Measurements from ENCODE around the gene KIF23. TPM values are rescaled to one million over a fixed set of nuclear protein-coding genes. Genes with fewer than 3 reads are reported as not detected.

The KIF23 gene
- total RNA-seq, 3 donors from 2014 or later: 1.6 to 6.4 (median 2.2) TPM

DNA sequence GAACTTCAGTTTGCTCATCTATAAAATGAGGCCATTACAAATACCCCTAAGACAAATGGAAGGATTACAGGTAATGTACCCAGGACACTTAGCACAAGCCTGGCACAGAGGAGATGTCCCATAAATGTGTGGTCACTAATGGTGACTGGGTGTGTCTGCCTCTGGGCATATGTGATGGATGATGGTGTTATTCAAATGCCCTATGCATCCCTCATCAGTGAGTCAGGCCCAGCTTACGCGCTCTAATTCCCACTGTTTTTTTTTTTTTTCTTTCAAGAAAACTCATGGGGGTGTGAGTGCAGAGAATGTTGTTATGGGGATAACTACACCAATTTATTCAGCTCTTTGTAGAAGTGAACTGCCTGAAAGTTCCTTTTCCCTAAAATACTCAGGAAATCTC lies 23.6 kb upstream of the KIF23 start:
- no peaks in the 10 kb centered on the region for H3K36me3 ChIP-seq
- DNase-seq (ENCODE audit: low spot score in 2 of 2): no peak
- H3K27me3 ChIP-seq: no peaks in the 10 kb centered on the region
- intact Hi-C loops (cut with DNase I; ENCODE audit: low total_unique reads): no loop called here
- H3K9me3 ChIP-seq: no peaks in the 10 kb centered on the region
- H3K4me3 ChIP-seq: no peak overlapping the region
- H3K27ac ChIP-seq: peak overlapping the region; percentile 80 to 82
- H3K4me1 ChIP-seq: peaks cover 0 to 4% of the 10 kb centered on the region in 2 donors
- TF ChIP-seq POLR2A (IDR thresholded peaks at IDR 0.05): no peak
- TF ChIP-seq, protein P1, sequence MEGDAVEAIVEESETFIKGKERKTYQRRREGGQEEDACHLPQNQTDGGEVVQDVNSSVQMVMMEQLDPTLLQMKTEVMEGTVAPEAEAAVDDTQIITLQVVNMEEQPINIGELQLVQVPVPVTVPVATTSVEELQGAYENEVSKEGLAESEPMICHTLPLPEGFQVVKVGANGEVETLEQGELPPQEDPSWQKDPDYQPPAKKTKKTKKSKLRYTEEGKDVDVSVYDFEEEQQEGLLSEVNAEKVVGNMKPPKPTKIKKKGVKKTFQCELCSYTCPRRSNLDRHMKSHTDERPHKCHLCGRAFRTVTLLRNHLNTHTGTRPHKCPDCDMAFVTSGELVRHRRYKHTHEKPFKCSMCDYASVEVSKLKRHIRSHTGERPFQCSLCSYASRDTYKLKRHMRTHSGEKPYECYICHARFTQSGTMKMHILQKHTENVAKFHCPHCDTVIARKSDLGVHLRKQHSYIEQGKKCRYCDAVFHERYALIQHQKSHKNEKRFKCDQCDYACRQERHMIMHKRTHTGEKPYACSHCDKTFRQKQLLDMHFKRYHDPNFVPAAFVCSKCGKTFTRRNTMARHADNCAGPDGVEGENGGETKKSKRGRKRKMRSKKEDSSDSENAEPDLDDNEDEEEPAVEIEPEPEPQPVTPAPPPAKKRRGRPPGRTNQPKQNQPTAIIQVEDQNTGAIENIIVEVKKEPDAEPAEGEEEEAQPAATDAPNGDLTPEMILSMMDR (IDR thresholded peaks at IDR 0.05): no peak
- no peak for TF ChIP-seq POLR2AphosphoS5 (IDR thresholded peaks at IDR 0.05)

DNA sequence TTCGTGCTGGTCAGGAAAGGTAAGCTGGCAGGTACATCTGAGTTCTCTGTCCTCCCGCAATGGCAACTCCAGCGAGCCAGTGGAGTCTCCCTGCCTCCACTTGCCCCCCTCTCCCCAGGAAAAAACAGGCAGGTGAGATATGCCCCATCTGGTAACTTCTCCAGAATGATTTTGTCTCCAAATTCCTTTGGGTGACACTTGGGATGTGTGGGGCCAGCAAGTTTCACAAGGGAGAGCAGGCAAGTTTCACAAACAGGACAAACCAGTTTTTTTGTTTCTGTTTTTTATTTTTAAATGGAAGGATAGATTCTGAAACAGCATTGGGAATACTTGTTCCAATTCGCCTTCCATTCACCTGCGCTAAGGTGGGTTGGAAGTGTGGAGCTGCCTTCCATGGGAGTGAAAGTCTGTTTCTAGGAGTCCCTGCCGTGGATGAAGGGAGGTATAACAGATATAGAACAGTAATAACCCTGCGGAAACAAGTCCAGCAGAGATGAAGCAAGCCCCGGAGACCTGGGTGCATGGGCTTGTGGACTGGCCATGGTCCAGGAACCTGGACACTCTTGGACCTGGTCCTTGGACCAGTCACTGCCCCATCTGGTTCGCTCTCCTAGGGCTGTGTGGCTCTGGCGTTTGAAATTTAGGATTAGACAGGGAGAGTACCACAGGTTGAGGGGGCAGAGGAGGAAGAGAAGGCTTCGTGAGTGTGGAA lies 22.9 kb upstream of the KIF23 start:
- TF ChIP-seq, protein P1 (IDR thresholded peaks at IDR 0.05): no peak
- TF ChIP-seq POLR2AphosphoS5 (IDR thresholded peaks at IDR 0.05) (no peak), POLR2A (IDR thresholded peaks at IDR 0.05) (no peak)
- Histone ChIP-seq H3K9me3 (no peaks in the 10 kb centered on the region), H3K4me1 (peaks cover 0 to 4% of the 10 kb centered on the region in 2 donors), H3K27me3 (no peaks in the 10 kb centered on the region), H3K4me3 (peak overlapping the region in 2 of 3 donors; percentile 3 to 30), H3K27ac (peak overlapping the region; percentile 80 to 82), H3K36me3 (no peaks in the 10 kb centered on the region)
- intact Hi-C loops (cut with DNase I; ENCODE audit: low total_unique reads): no loop called here
- peak in 1 of 2 donors; percentile 44 for DNase-seq (ENCODE audit: low spot score in 2 of 2)

DNA sequence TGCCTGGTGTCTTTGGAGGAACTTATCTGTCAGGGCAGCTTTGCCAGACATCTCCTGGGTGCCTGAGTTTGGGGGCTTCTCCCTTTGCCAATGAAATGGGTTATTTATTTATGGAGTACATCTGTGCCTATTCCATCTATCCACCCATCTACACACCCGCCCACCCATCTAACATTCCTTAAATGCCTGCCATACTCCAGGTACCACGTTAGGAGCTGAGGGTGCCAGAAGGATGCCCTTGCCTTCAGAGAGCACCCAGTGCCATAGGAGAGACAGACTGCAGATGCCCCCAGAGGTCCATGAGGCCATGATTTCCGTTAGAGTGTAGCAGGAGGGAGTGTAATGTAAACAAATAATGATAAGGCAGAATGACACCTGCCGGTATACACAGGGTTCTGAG lies 21.8 kb upstream of the KIF23 start:
- H3K4me3 ChIP-seq: no peak overlapping the region
- no peak overlapping the region for H3K27ac ChIP-seq
- intact Hi-C loops (cut with DNase I; ENCODE audit: low total_unique reads): no loop called here
- peaks cover 0 to 4% of the 10 kb centered on the region in 2 donors for H3K4me1 ChIP-seq
- DNase-seq (ENCODE audit: low spot score in 2 of 2): no peak
- TF ChIP-seq POLR2AphosphoS5 (IDR thresholded peaks at IDR 0.05) (no peak), POLR2A (IDR thresholded peaks at IDR 0.05) (no peak)
- TF ChIP-seq, protein P1 (IDR thresholded peaks at IDR 0.05): no peak
- H3K27me3 ChIP-seq: no peaks in the 10 kb centered on the region
- no peaks in the 10 kb centered on the region for H3K9me3 ChIP-seq
- H3K36me3 ChIP-seq: no peaks in the 10 kb centered on the region

DNA sequence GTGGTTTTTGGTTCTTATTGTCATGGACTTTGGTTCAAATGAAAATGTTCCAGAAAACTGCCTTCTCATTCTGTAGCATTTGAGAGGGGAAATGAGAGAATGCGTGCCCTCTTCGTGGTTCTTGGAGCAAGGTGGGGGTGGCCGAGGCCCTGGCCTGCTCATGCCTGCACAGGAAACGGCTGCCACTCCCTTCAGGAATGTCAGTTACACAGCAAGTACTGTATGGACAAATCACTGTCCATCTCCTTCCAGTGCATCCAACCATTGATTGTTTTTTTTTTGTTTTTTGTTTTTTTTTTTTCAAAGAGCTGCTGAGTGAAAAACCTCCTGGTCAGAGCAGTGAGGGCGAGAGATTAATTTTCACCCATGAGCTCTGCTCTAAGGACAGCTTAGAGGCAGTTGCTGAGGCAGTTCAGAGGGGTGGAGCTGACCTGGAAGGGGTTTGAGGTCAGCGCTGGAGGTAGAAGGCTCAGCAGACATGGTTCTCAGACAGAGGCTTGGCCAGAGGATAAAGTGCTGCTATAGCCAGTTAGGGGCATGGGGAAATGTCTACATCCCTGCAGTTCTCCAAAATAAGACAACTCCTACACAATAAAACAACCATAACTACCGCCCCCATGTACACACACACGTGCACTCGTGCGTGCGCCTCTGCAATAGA lies 20.2 kb upstream of the KIF23 start:
- DNase-seq (ENCODE audit: low spot score in 2 of 2): no peak
- H3K27ac ChIP-seq: no peak overlapping the region
- intact Hi-C loops (cut with DNase I; ENCODE audit: low total_unique reads): loop anchor here (1.0 kb wide), 1 partner anchor 11 kb away; no protein-coding TSS in a partner anchor

More for the DNA sequence above, 20.2 kb upstream of the KIF23 start:
- no peak for TF ChIP-seq POLR2AphosphoS5 (IDR thresholded peaks at IDR 0.05)
- TF ChIP-seq, protein P1 (IDR thresholded peaks at IDR 0.05): no peak
- Histone ChIP-seq H3K4me1 (peaks cover 0 to 4% of the 10 kb centered on the region in 2 donors), H3K27me3 (no peaks in the 10 kb centered on the region), H3K36me3 (no peaks in the 10 kb centered on the region), H3K9me3 (no peaks in the 10 kb centered on the region), H3K4me3 (peak overlapping the region in 1 of 3 donors; percentile 39)
